OCI-LY7 (cell line): ENCODE measurements around the gene TLR3. TPM values are rescaled to one million over a fixed set of nuclear protein-coding genes. Genes with fewer than 3 reads are reported as not detected.

Source experiments
- BruUV-seq: library from RNA; stranded (reverse); fragments of 400-500 nt; replicated peaks from 2 replicates; lab custom pipeline; 2021; lab: Mats Ljungman, UMichigan
- CTCF ChIA-PET: fragments of 300-600 bp; sonication (Branson Sonifier 250); formaldehyde crosslinking; loops from one replicate; lab custom pipeline; 2022; ENCODE audit warnings: antibody characterized with exemption; ENCODE audit not compliant: unreplicated experiment; lab: Charles Lee
- POLR2A ChIA-PET: fragments of 300-600 bp; sonication (Branson Sonifier 250); formaldehyde crosslinking; loops from one replicate; lab custom pipeline; 2022; ENCODE audit warnings: antibody characterized with exemption; lab: Charles Lee
- DNase-seq: peaks from one replicate; pipeline ENCODE4 v3.0.0-alpha.2; 2015; ENCODE audit warnings: low spot score
- H2AFZ ChIP-seq: fragments of 200-600 bp; sonication (generic), shearing (Covaris generic); 2 replicates; pipeline ENCODE4 v1.6.1; 2014; ENCODE audit warnings: mild to moderate bottlenecking, antibody characterized with exemption, low read length, moderate library complexity
- H3K27ac ChIP-seq: fragments of 200-600 bp; sonication (generic); 2 replicates; pipeline ENCODE4 v1.5.1; 2014; ENCODE audit warnings: mixed run types, low read depth, mild to moderate bottlenecking, moderate library complexity, low read length, inconsistent platforms; ENCODE audit not compliant: poor library complexity, severe bottlenecking
- H3K36me3 ChIP-seq: fragments of 200-600 bp; sonication (generic); 2 replicates; pipeline ENCODE4 v1.6.1; 2014; ENCODE audit warnings: mild to moderate bottlenecking, antibody characterized with exemption, low read length, moderate library complexity, mixed read lengths; ENCODE audit not compliant: insufficient read depth
- H3K4me1 ChIP-seq: fragments of 200-600 bp; sonication (generic); 2 replicates; pipeline ENCODE4 v1.5.1; 2014; ENCODE audit warnings: mild to moderate bottlenecking, low read length; ENCODE audit not compliant: insufficient read depth, poor library complexity, severe bottlenecking
- H3K4me2 ChIP-seq: fragments of 200-600 bp; sonication (generic); 2 replicates; pipeline ENCODE4 v1.6.1; 2014; ENCODE audit warnings: mild to moderate bottlenecking, low read length
- H3K4me3 ChIP-seq: fragments of 200-600 bp; sonication (generic); 2 replicates; pipeline ENCODE4 v1.5.1; 2014; ENCODE audit warnings: mild to moderate bottlenecking, low read depth, low read length; ENCODE audit not compliant: poor library complexity, severe bottlenecking
- H3K79me2 ChIP-seq: fragments of 200-600 bp; sonication (generic); 2 replicates; pipeline ENCODE4 v1.6.1; 2016; ENCODE audit warnings: low read depth, mild to moderate bottlenecking, low read length, moderate library complexity, mixed read lengths; ENCODE audit not compliant: insufficient read depth
- H3K9me2 ChIP-seq: fragments of 200-600 bp; sonication (generic); 2 replicates; pipeline ENCODE4 v1.6.1; 2016; ENCODE audit warnings: mild to moderate bottlenecking, low read length, mixed read lengths; ENCODE audit not compliant: insufficient read depth
- H3K9me3 ChIP-seq: fragments of 200-600 bp; sonication (generic); 2 replicates; pipeline ENCODE4 v1.6.1; 2014; ENCODE audit warnings: mild to moderate bottlenecking, mixed run types, low read length, mixed read lengths
- H4K20me1 ChIP-seq: fragments of 200-600 bp; sonication (generic); 2 replicates; pipeline ENCODE4 v1.6.1; 2014; ENCODE audit warnings: mild to moderate bottlenecking, antibody characterized with exemption, low read length, moderate library complexity, mixed read lengths; ENCODE audit not compliant: insufficient read depth
- CTCF ChIP-seq: fragments of 200-600 bp; sonication (generic); conservative IDR thresholded peaks from 2 replicates; pipeline ENCODE4 v1.5.1; 2014; ENCODE audit warnings: mild to moderate bottlenecking, antibody characterized with exemption, low read length, moderate library complexity, mixed read lengths
- EZH2phosphoT487 ChIP-seq: fragments of 200-600 bp; sonication (generic); IDR thresholded peaks from 2 replicates; pipeline ENCODE4 v1.6.1; 2018; ENCODE audit warnings: low read depth, borderline replicate concordance, mild to moderate bottlenecking, mixed run types, antibody characterized with exemption, low read length, moderate library complexity, mixed read lengths
- intact Hi-C: fragments of 100-400 bp; cut with micrococcal nuclease; formaldehyde crosslinking; loops from one replicate; pipeline ENCODE4 v1.10.0; 2022; ENCODE audit not compliant: unreplicated experiment
- total RNA-seq, 2 experiments: library from RNA; depleted of rRNA in 1 of 2; stranded (reverse); fragments of >200 nt in 1 of 2; shearing (Covaris generic) in 1 of 2; gene quantifications; 2 replicates each; pipeline ENCODE4 v1.2.3, GENCODE V29; 2014 to 2022

TLR3 gene
- total RNA-seq, 2 experiments from 2014 or later = 0.38 to 0.53 TPM

GRCh38 chr4:186134257-186134656 lies 65.3 kb downstream of the TLR3 start:
- Histone ChIP-seq H3K4me1 (no peaks in the 10 kb centered on the region), H3K79me2 (no peaks in the 10 kb centered on the region), H3K9me3 (no peaks in the 10 kb centered on the region), H3K4me3 (no peak overlapping the region), H2AFZ (no peak overlapping the region), H3K4me2 (no peak overlapping the region), H3K27ac (no peak overlapping the region), H4K20me1 (no peaks in the 10 kb centered on the region), H3K9me2 (no peaks in the 10 kb centered on the region), H3K36me3 (no peaks in the 10 kb centered on the region)
- no peak for TF ChIP-seq CTCF
- no peak for TF ChIP-seq EZH2phosphoT487
- no peak for DNase-seq
- ChIA-PET CTCF (no interaction called here), POLR2A (no interaction called here)
- BruUV-seq = no TSS peak
- intact Hi-C loops = loop anchor here (10.0 kb wide), 1 partner anchor 489 kb away; no protein-coding TSS in a partner anchor

- no peak overlapping the region for H3K4me2 ChIP-seq
- H3K9me2 ChIP-seq = no peaks in the 10 kb centered on the region
- no peak for DNase-seq
- ChIA-PET CTCF (no interaction called here), POLR2A (no interaction called here)
- BruUV-seq = no TSS peak
- no peak overlapping the region for H3K27ac ChIP-seq
- H4K20me1 ChIP-seq = no peaks in the 10 kb centered on the region
- H3K36me3 ChIP-seq = no peaks in the 10 kb centered on the region
- H3K4me3 ChIP-seq = no peak overlapping the region
- TF ChIP-seq EZH2phosphoT487 = no peak
- TF ChIP-seq CTCF = no peak
- H3K79me2 ChIP-seq = no peaks in the 10 kb centered on the region
- H3K4me1 ChIP-seq = no peaks in the 10 kb centered on the region
- intact Hi-C loops = loop anchor here (10.0 kb wide), 1 partner anchor 490 kb away; no protein-coding TSS in a partner anchor
- no peaks in the 10 kb centered on the region for H3K9me3 ChIP-seq
- no peak overlapping the region for H2AFZ ChIP-seq
Observed at GRCh38 chr4:186134861-186135260, 65.9 kb downstream of the TLR3 start.

GRCh38 chr4:186137196-186137794 lies 68.3 kb downstream of the TLR3 start:
- peak; percentile 33 for DNase-seq
- no peak for TF ChIP-seq EZH2phosphoT487
- TF ChIP-seq CTCF = peak; percentile 84
- Histone ChIP-seq H3K4me1 (no peaks in the 10 kb centered on the region), H3K9me2 (no peaks in the 10 kb centered on the region), H3K27ac (no peak overlapping the region), H3K79me2 (no peaks in the 10 kb centered on the region), H2AFZ (no peak overlapping the region), H3K9me3 (no peaks in the 10 kb centered on the region), H3K4me2 (peak overlapping the region; percentile 12; the same call in 1 of the 2 replicates), H3K36me3 (no peaks in the 10 kb centered on the region), H3K4me3 (no peak overlapping the region), H4K20me1 (no peaks in the 10 kb centered on the region)
- intact Hi-C loops = loop anchor here (2.0 to 10.0 kb wide), 2 partner anchors 68 to 492 kb away; partner anchors contain the start of gene TLR3
- BruUV-seq = no TSS peak
- ChIA-PET POLR2A (interaction anchor here (0.6 to 1.4 kb wide), 7 partner anchors 9 to 656 kb away, joined by 3 to 5 read pairs (median 3); no protein-coding TSS in a partner anchor), CTCF (interaction anchor here (1.0 kb wide), 1 partner anchor 99 kb away, joined by 4 read pairs; no protein-coding TSS in a partner anchor)
